Measurements from ENCODE around the gene GPATCH2L.

Gene GPATCH2L

GRCh38 chr14:76136476-76137110, 15.1 kb upstream of the GPATCH2L start (continued):
- TF ChIP-seq IKZF3 (tag by site-specific recombination; IDR thresholded peaks at IDR 0.05), result no peak
- no peak for TF ChIP-seq ZSCAN30 (tag by site-specific recombination; IDR thresholded peaks at IDR 0.05)
- no peak for TF ChIP-seq SALL2 (tag by site-specific recombination; IDR thresholded peaks at IDR 0.05; ENCODE audit: borderline replicate concordance)

GRCh38 chr14:76138119-76138757, 13.5 kb upstream of the GPATCH2L start:
- ChIA-PET POLR2A (no interaction called here), CTCF (no interaction called here)
- Histone ChIP-seq H3K36me3 (ENCODE audit: control insufficient read depth in 2 of 2, insufficient read depth in 1 of 2, low read length in 2 of 2) (no peaks in the 10 kb centered on the region), H3K4me3 (ENCODE audit: low read depth, low read length) (no peak overlapping the region), H3K9me3 (ENCODE audit: control insufficient read depth, insufficient read depth, low read depth, low read length) (no peaks in the 10 kb centered on the region), H3K4me1 (ENCODE audit: control insufficient read depth, insufficient read depth, low read length) (no peaks in the 10 kb centered on the region), H3K27ac (ENCODE audit: extremely low read depth, low read depth, low read length) (no peak overlapping the region)
- TF ChIP-seq ZNF585B (tag by site-specific recombination; IDR thresholded peaks at IDR 0.05) (no peak), ZNF747 (tag by site-specific recombination; IDR thresholded peaks at IDR 0.05) (no peak), ZNF629 (tag by site-specific recombination; IDR thresholded peaks at IDR 0.05) (no peak), ZNF175 (tag by site-specific recombination; IDR thresholded peaks at IDR 0.05) (no peak), ZNF791 (tag by site-specific recombination; IDR thresholded peaks at IDR 0.05) (no peak), ZNF184 (tag by site-specific recombination; IDR thresholded peaks at IDR 0.05) (no peak), ZNF596 (tag by site-specific recombination; IDR thresholded peaks at IDR 0.05) (no peak), TSHZ1 (tag by site-specific recombination; IDR thresholded peaks at IDR 0.05; ENCODE audit: borderline replicate concordance) (no peak), OVOL3 (tag by site-specific recombination; IDR thresholded peaks at IDR 0.05) (no peak), SP7 (tag by site-specific recombination; IDR thresholded peaks at IDR 0.05) (no peak), PATZ1 (tag by site-specific recombination; IDR thresholded peaks at IDR 0.05) (no peak), ZNF146 (tag by site-specific recombination; IDR thresholded peaks at IDR 0.05) (no peak), ZNF449 (tag by site-specific recombination; IDR thresholded peaks at IDR 0.05) (no peak), ZEB2 (tag by site-specific recombination; IDR thresholded peaks at IDR 0.05) (no peak), ZNF610 (tag by site-specific recombination; IDR thresholded peaks at IDR 0.05; ENCODE audit: borderline replicate concordance) (no peak)
